ENCODE results near the gene SLC2A9. TPM values are rescaled to one million over a fixed set of nuclear protein-coding genes. Genes with fewer than 3 reads are reported as not detected.

Gene SLC2A9
- total and polyA plus RNA-seq, 2 of the 8 experiments (the other 6 are each of a cell fraction or from before 2014, with no cell fraction given), result 0.20 to 0.26 TPM

- no peak for TF ChIP-seq FOSL1 (IDR thresholded peaks at IDR 0.05; ENCODE audit: insufficient read depth, low read depth, low read length)
- no peak for TF ChIP-seq ZNF274 (IDR thresholded peaks at IDR 0.05; ENCODE audit: borderline replicate concordance, extremely low read depth, low read length)
- TF ChIP-seq CREB1 (IDR thresholded peaks at IDR 0.05), result no peak
These were observed 13.3 kb downstream of the SLC2A9 start (continued) for GRCh38 chr4:10007793-10008608.
